HepG2 (cell line): Measurements from ENCODE around the gene PTEN. TPM values are rescaled to one million over a fixed set of nuclear protein-coding genes. Genes with fewer than 3 reads are reported as not detected.

ENCODE experiments used
- AKAP8 ChIP-seq: sonication (generic); formaldehyde crosslinking; IDR thresholded peaks from 2 replicates; pipeline ENCODE4 v1.5.1; 2020; ENCODE audit warnings: mild to moderate bottlenecking, missing genetic modification reagents
- ATF7-NPFF ChIP-seq: sonication (generic); formaldehyde crosslinking; IDR thresholded peaks from 2 replicates; pipeline ENCODE4 v1.8.1; 2023; ENCODE audit warnings: mild to moderate bottlenecking, low read depth, missing genetic modification reagents, moderate library complexity
- BRD4 ChIP-seq: sonication (generic); formaldehyde crosslinking; IDR thresholded peaks from 2 replicates; pipeline ENCODE4 v1.4.0; 2020; ENCODE audit warnings: missing genetic modification reagents
- DMAP1 ChIP-seq: IDR thresholded peaks from 2 replicates; pipeline ENCODE4 v1.6.1; 2016
- FOXJ3 ChIP-seq: sonication (generic); formaldehyde crosslinking; IDR thresholded peaks from 2 replicates; pipeline ENCODE4 v1.4.0; 2020; ENCODE audit warnings: missing genetic modification reagents, mild to moderate bottlenecking, borderline replicate concordance
- IRF2 ChIP-seq: IDR thresholded peaks from 2 replicates; pipeline ENCODE4 v1.6.1; 2018; ENCODE audit warnings: missing genetic modification reagents, missing compliant biosample characterization
- KAT8 ChIP-seq: IDR thresholded peaks from 2 replicates; pipeline ENCODE4 v1.6.1; 2016; ENCODE audit warnings: missing genetic modification reagents, missing compliant biosample characterization
- RBM39 ChIP-seq: fragments of 200-400 bp; formaldehyde crosslinking; IDR thresholded peaks from one replicate; pipeline ENCODE4 v1.6.1; 2018; ENCODE audit warnings: antibody characterized with exemption, mild to moderate bottlenecking, low read depth, low read length; ENCODE audit not compliant: poor library complexity, severe bottlenecking
- SRY ChIP-seq: sonication (generic); formaldehyde crosslinking; IDR thresholded peaks from 2 replicates; pipeline ENCODE4 v1.8.0; 2022; ENCODE audit warnings: mild to moderate bottlenecking, missing genetic modification reagents
- ZMYM3 ChIP-seq: sonication (generic); formaldehyde crosslinking; IDR thresholded peaks from 2 replicates; pipeline ENCODE4 v1.5.1; 2020; ENCODE audit warnings: mild to moderate bottlenecking, missing genetic modification reagents
- ZNF607 ChIP-seq: sonication (generic); formaldehyde crosslinking; IDR thresholded peaks from 2 replicates; pipeline ENCODE4 v1.5.1; 2020; ENCODE audit warnings: missing genetic modification reagents, mild to moderate bottlenecking, borderline replicate concordance
- polyA plus RNA-seq, 8 experiments: library from polyadenylated mRNA; depleted of rRNA in 3 of 8; stranded (reverse) in 7 of 8; unstranded in 1 of 8; fragments of >200 nt; fragmentation: Illumina TruSeq in 4 of 8; extraction: Trizol in 4 of 8; gene quantifications; 2 replicates each; pipeline versions ENCODE4 v1.2.1 to v1.2.3, GENCODE V29; 2011 to 2016; ENCODE audit warnings: low read depth in 4 of 8, missing spikeins in 1 of 8, mixed read lengths in 1 of 8; ENCODE audit not compliant: insufficient read depth in 1 of 8
- total RNA-seq, 5 experiments: library from RNA; depleted of rRNA; stranded (reverse); fragments of >200 nt; fragmentation: Illumina TruSeq; extraction: Trizol; gene quantifications; 2 replicates each; pipeline ENCODE4 v1.2.3, GENCODE V29; 2016; ENCODE audit warnings: low read depth in 1 of 5
- TF ChIP-seq, protein P1 (sequence below): sonication (generic); formaldehyde crosslinking; IDR thresholded peaks from 2 replicates; pipeline ENCODE4 v1.4.0; 2020; ENCODE audit warnings: mild to moderate bottlenecking, missing genetic modification reagents
- TF ChIP-seq, protein P2 (sequence below): sonication (generic); formaldehyde crosslinking; IDR thresholded peaks from 2 replicates; pipeline ENCODE4 v1.4.0; 2020; ENCODE audit warnings: missing genetic modification reagents
- TF ChIP-seq, protein P3 (sequence below): sonication (generic); formaldehyde crosslinking; IDR thresholded peaks from 2 replicates; pipeline ENCODE4 v1.4.0; 2020; ENCODE audit warnings: missing genetic modification reagents
- TF ChIP-seq, protein P4 (sequence below): sonication (generic); formaldehyde crosslinking; IDR thresholded peaks from 2 replicates; pipeline ENCODE4 v1.5.0; 2020; ENCODE audit warnings: missing genetic modification reagents, mild to moderate bottlenecking, borderline replicate concordance

PTEN gene
- total and polyA plus RNA-seq, 2 of the 13 experiments (the other 11 are each of a cell fraction or from before 2014, with no cell fraction given): 30.3 to 61.3 TPM

DNA sequence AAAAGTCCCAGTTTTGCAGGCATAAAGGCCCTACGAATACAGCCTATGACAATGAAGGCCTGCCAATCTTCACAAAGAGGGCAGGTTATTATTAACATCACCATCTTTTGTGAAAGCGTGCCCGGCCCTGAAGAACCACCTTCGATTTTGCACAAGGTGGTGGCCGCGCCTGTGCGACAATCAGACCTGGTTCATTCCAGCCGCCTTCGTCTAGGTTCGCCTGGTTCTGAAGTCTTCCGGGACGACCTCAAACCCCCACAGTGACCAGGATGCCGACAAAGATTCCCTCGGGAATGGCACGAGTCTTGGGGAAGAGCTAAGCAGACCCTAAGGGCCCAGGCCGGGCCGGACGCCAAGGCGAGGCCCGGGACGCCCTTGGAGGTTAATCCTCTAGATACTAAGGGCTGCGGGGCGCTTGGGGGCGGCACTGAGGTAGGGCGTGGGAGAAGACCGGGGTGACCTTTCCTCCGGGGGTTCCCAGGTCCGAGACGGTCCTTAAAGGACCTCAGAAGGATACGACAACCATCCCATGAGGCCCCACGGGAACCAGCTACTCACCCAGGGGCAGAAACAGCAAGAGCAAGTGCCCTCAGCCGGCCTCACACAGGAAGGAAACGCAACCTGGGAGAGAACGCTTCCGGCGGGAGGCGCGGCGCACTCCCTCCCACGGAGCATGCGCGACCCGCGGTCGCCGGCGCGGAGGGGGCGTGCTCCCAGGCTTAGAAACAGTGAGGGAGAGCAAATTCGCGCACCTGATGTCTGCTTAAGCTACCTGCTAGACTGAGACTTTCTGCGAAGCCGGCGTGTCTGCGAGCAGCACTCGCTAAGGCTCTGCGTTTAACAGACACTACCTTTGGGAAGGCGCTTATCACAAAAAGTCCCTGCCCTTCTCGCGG is 45.6 kb upstream of the PTEN start, which contains the start of gene ATAD1 (continued):
- TF ChIP-seq, protein P1, sequence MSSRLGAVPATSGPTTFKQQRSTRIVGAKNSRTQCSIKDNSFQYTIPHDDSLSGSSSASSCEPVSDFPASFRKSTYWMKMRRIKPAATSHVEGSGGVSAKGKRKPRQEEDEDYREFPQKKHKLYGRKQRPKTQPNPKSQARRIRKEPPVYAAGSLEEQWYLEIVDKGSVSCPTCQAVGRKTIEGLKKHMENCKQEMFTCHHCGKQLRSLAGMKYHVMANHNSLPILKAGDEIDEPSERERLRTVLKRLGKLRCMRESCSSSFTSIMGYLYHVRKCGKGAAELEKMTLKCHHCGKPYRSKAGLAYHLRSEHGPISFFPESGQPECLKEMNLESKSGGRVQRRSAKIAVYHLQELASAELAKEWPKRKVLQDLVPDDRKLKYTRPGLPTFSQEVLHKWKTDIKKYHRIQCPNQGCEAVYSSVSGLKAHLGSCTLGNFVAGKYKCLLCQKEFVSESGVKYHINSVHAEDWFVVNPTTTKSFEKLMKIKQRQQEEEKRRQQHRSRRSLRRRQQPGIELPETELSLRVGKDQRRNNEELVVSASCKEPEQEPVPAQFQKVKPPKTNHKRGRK (CRISPR knock-in tag): no peak
- TF ChIP-seq DMAP1 (CRISPR knock-in tag): peak; percentile 37; the same call in 1 of the 2 replicates
- peak; percentile 52; the same call in 1 of the 2 replicates for TF ChIP-seq IRF2
- peak; percentile 38; the same call in 1 of the 2 replicates for TF ChIP-seq FOXJ3 (CRISPR knock-in tag)
- TF ChIP-seq AKAP8 (CRISPR knock-in tag): peak; percentile 38; the same call in 1 of the 2 replicates
- peak; percentile 72 for TF ChIP-seq RBM39
- TF ChIP-seq, protein P2, sequence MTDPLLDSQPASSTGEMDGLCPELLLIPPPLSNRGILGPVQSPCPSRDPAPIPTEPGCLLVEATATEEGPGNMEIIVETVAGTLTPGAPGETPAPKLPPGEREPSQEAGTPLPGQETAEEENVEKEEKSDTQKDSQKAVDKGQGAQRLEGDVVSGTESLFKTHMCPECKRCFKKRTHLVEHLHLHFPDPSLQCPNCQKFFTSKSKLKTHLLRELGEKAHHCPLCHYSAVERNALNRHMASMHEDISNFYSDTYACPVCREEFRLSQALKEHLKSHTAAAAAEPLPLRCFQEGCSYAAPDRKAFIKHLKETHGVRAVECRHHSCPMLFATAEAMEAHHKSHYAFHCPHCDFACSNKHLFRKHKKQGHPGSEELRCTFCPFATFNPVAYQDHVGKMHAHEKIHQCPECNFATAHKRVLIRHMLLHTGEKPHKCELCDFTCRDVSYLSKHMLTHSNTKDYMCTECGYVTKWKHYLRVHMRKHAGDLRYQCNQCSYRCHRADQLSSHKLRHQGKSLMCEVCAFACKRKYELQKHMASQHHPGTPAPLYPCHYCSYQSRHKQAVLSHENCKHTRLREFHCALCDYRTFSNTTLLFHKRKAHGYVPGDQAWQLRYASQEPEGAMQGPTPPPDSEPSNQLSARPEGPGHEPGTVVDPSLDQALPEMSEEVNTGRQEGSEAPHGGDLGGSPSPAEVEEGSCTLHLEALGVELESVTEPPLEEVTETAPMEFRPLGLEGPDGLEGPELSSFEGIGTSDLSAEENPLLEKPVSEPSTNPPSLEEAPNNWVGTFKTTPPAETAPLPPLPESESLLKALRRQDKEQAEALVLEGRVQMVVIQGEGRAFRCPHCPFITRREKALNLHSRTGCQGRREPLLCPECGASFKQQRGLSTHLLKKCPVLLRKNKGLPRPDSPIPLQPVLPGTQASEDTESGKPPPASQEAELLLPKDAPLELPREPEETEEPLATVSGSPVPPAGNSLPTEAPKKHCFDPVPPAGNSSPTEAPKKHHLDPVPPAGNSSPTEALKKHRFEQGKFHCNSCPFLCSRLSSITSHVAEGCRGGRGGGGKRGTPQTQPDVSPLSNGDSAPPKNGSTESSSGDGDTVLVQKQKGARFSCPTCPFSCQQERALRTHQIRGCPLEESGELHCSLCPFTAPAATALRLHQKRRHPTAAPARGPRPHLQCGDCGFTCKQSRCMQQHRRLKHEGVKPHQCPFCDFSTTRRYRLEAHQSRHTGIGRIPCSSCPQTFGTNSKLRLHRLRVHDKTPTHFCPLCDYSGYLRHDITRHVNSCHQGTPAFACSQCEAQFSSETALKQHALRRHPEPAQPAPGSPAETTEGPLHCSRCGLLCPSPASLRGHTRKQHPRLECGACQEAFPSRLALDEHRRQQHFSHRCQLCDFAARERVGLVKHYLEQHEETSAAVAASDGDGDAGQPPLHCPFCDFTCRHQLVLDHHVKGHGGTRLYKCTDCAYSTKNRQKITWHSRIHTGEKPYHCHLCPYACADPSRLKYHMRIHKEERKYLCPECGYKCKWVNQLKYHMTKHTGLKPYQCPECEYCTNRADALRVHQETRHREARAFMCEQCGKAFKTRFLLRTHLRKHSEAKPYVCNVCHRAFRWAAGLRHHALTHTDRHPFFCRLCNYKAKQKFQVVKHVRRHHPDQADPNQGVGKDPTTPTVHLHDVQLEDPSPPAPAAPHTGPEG (CRISPR knock-in tag): peak; percentile 85
- TF ChIP-seq ZMYM3 (CRISPR knock-in tag): no peak
- TF ChIP-seq, protein P3, sequence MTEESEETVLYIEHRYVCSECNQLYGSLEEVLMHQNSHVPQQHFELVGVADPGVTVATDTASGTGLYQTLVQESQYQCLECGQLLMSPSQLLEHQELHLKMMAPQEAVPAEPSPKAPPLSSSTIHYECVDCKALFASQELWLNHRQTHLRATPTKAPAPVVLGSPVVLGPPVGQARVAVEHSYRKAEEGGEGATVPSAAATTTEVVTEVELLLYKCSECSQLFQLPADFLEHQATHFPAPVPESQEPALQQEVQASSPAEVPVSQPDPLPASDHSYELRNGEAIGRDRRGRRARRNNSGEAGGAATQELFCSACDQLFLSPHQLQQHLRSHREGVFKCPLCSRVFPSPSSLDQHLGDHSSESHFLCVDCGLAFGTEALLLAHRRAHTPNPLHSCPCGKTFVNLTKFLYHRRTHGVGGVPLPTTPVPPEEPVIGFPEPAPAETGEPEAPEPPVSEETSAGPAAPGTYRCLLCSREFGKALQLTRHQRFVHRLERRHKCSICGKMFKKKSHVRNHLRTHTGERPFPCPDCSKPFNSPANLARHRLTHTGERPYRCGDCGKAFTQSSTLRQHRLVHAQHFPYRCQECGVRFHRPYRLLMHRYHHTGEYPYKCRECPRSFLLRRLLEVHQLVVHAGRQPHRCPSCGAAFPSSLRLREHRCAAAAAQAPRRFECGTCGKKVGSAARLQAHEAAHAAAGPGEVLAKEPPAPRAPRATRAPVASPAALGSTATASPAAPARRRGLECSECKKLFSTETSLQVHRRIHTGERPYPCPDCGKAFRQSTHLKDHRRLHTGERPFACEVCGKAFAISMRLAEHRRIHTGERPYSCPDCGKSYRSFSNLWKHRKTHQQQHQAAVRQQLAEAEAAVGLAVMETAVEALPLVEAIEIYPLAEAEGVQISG (CRISPR knock-in tag): peak; percentile 83
- TF ChIP-seq ATF7-NPFF (CRISPR knock-in tag): 0 out of 2 replicates have a peak, but pooled peaks have one; percentile 6
- peak; percentile 42; the same call in 1 of the 2 replicates for TF ChIP-seq BRD4 (CRISPR knock-in tag)
- peak; percentile 49; the same call in 1 of the 2 replicates for TF ChIP-seq SRY (CRISPR knock-in tag)
- TF ChIP-seq ZNF607 (CRISPR knock-in tag): peak; percentile 75; the same call in 1 of the 2 replicates
- TF ChIP-seq KAT8 (CRISPR knock-in tag): peak; percentile 91
- TF ChIP-seq, protein P4, sequence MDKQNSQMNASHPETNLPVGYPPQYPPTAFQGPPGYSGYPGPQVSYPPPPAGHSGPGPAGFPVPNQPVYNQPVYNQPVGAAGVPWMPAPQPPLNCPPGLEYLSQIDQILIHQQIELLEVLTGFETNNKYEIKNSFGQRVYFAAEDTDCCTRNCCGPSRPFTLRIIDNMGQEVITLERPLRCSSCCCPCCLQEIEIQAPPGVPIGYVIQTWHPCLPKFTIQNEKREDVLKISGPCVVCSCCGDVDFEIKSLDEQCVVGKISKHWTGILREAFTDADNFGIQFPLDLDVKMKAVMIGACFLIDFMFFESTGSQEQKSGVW (CRISPR knock-in tag): no peak
